Renal pelvis (tissue), 3 donors: Measurements from ENCODE around the gene SERTAD4. TPM values are rescaled to one million over a fixed set of nuclear protein-coding genes. Genes with fewer than 3 reads are reported as not detected.

Experiments used
- polyA plus RNA-seq, 3 donors: library from polyadenylated mRNA; unstranded; fragments of 120-200 nt; gene quantifications; one replicate each; pipeline ENCODE4 v1.2.1, GENCODE V29; 2013; ENCODE audit not compliant: insufficient read length in 3 of 3

SERTAD4 gene
- polyA plus RNA-seq, 3 donors = 2.7 to 3.5 (median 3.0) TPM

Other genes starting within 250 kb of the SERTAD4 start
- 10 to 100 TPM; 12.7 to 13.8 (median 13.0) TPM for gene HHAT, start 96.1 kb downstream of the SERTAD4 start, polyA plus RNA-seq